ENCODE measurements around the gene SREK1IP1.

SREK1IP1 gene

GRCh38 chr5:64680289-64680688 is 88.2 kb downstream of the SREK1IP1 start:
- DNase-seq: no peak

GRCh38 chr5:64678374-64678773 is 90.1 kb downstream of the SREK1IP1 start:
- DNase-seq: no peak

- no peak for DNase-seq
Observed at GRCh38 chr5:64671678-64672077, 96.8 kb downstream of the SREK1IP1 start.

GRCh38 chr5:64670277-64670676 is 98.2 kb downstream of the SREK1IP1 start:
- DNase-seq: no peak
